B cell (primary cell): ENCODE results near the gene PDZD2. TPM values are rescaled to one million over a fixed set of nuclear protein-coding genes. Genes with fewer than 3 reads are reported as not detected.

Experiments used
- ATAC-seq: fragments of 200-7000 bp; cut with Tn5 transposase; one replicate; pipeline ENCODE4 v1.10.0; 2021; ENCODE audit warnings: low read depth, mild to moderate bottlenecking, moderate number of reproducible peaks, moderate library complexity
- CTCF ChIA-PET: fragments of 350-600 bp; sonication (Branson Sonifier 250); formaldehyde crosslinking; loops from one replicate; lab custom pipeline; 2021; ENCODE audit warnings: antibody characterized with exemption, inconsistent platforms; lab: Charles Lee
- POLR2A ChIA-PET: fragments of 350-600 bp; sonication (Branson Sonifier 250); formaldehyde crosslinking; loops from one replicate; lab custom pipeline; 2021; ENCODE audit warnings: antibody characterized with exemption; lab: Charles Lee
- DNase-seq: peaks from one replicate; pipeline ENCODE4 v3.0.0; 2013
- H2AFZ ChIP-seq: 2 replicates; pipeline ENCODE4 v1.6.1; 2012; ENCODE audit warnings: mild to moderate bottlenecking, low read depth, low read length; ENCODE audit not compliant: insufficient read depth, poor library complexity, severe bottlenecking
- H3K27ac ChIP-seq, 2 donors: 1 replicate in 1 of 2; 2 replicates in 1 of 2; pipeline ENCODE4 v1.5.1; 2012 to 2013; ENCODE audit warnings: low read length in 2 of 2, mild to moderate bottlenecking in 2 of 2, moderate library complexity in 1 of 2
- H3K27me3 ChIP-seq, 4 experiments: fragments of 200-600 bp in 1 of 4; sonication (generic) in 1 of 4; replicated peaks in 1 of 4; 1 replicate in 2 of 4; 2 replicates in 2 of 4; pipeline versions ENCODE4 v1.6.1 to v1.7.0; 2013 to 2016; ENCODE audit warnings: low read length in 3 of 4, mild to moderate bottlenecking in 2 of 4, mixed read lengths in 1 of 4, moderate library complexity in 1 of 4; ENCODE audit not compliant: insufficient read depth in 4 of 4, control insufficient read depth in 3 of 4; ENCODE audit errors: control extremely low read depth in 1 of 4
- H3K36me3 ChIP-seq, 2 experiments: replicated peaks in 1 of 2; 1 replicate in 1 of 2; 2 replicates in 1 of 2; pipeline versions ENCODE4 v1.6.1 to v1.7.1; 2013; ENCODE audit warnings: low read length in 1 of 2; ENCODE audit not compliant: insufficient read depth in 2 of 2, control insufficient read depth in 1 of 2; ENCODE audit errors: control extremely low read depth in 1 of 2, extremely low read depth in 1 of 2
- H3K4me1 ChIP-seq, 2 donors: fragments of 200-600 bp in 1 of 2; sonication (generic) in 1 of 2; 1 replicate in 1 of 2; 2 replicates in 1 of 2; pipeline versions ENCODE4 v1.5.1 to v1.6.1; 2013 to 2017; ENCODE audit warnings: low read length in 2 of 2; ENCODE audit not compliant: control insufficient read depth in 2 of 2, insufficient read depth in 2 of 2
- H3K4me2 ChIP-seq: replicated peaks from 2 replicates; pipeline ENCODE3; 2012; ENCODE audit warnings: mild to moderate bottlenecking, low read depth, low read length; ENCODE audit not compliant: poor library complexity, severe bottlenecking
- H3K4me3 ChIP-seq, 5 experiments: fragments of 200-600 bp in 1 of 5; sonication (generic) in 1 of 5; 1 replicate in 3 of 5; 2 replicates in 2 of 5; pipeline versions ENCODE4 v1.5.1 to v1.7.0; 2011 to 2016; ENCODE audit warnings: low read length in 4 of 5, mild to moderate bottlenecking in 4 of 5, low read depth in 2 of 5, control low read depth in 1 of 5, moderate library complexity in 1 of 5; ENCODE audit not compliant: insufficient read depth in 1 of 5; ENCODE audit errors: control extremely low read depth in 1 of 5, extremely low read depth in 1 of 5
- H3K79me2 ChIP-seq: fragments of 200-600 bp; sonication (generic); one replicate; pipeline ENCODE4 v1.6.0; 2016; ENCODE audit warnings: low read length; ENCODE audit not compliant: control insufficient read depth, insufficient read depth
- H3K9ac ChIP-seq: fragments of 200-600 bp; sonication (generic); 2 replicates; pipeline ENCODE4 v1.6.1; 2017; ENCODE audit warnings: mild to moderate bottlenecking, low read length, moderate library complexity
- H3K9me3 ChIP-seq, 3 donors: one replicate each; pipeline versions ENCODE4 v1.6.1 to v1.7.1; 2013; ENCODE audit warnings: low read length in 2 of 3; ENCODE audit not compliant: control insufficient read depth in 2 of 3, insufficient read depth in 1 of 3; ENCODE audit errors: control extremely low read depth in 1 of 3
- H4K20me1 ChIP-seq: 2 replicates; pipeline ENCODE4 v1.6.0; 2012; ENCODE audit warnings: mild to moderate bottlenecking, low read length; ENCODE audit not compliant: insufficient read depth, control insufficient read depth, poor library complexity, severe bottlenecking
- H3K27ac Mint-ChIP-seq: one replicate; pipeline ENCODE4 v1.8.0; 2021; ENCODE audit warnings: mixed read lengths
- H3K27me3 Mint-ChIP-seq: one replicate; pipeline ENCODE4 v1.8.0; 2021; ENCODE audit warnings: mixed read lengths
- H3K4me1 Mint-ChIP-seq: one replicate; pipeline ENCODE4 v1.8.0; 2021; ENCODE audit warnings: mixed read lengths
- H3K4me3 Mint-ChIP-seq: one replicate; pipeline ENCODE4 v1.8.0; 2021; ENCODE audit warnings: mixed read lengths
- H3K9me3 Mint-ChIP-seq: one replicate; pipeline ENCODE4 v1.8.0; 2022; ENCODE audit warnings: mixed read lengths; ENCODE audit not compliant: insufficient read depth
- EZH2 ChIP-seq: IDR thresholded peaks from 2 replicates; pipeline ENCODE4 v1.6.1; 2012; ENCODE audit warnings: borderline replicate concordance, low read depth, mild to moderate bottlenecking, moderate library complexity, low read length; ENCODE audit not compliant: insufficient read depth, poor library complexity, severe bottlenecking
- whole genome bisulfite sequencing: methylation state at CpG from one replicate; pipeline ENCODE4 v1.1.5; 2013; ENCODE audit warnings: missing lambda C conversion rate; ENCODE audit not compliant: insufficient coverage; 5-methylcytosine and 5-hydroxymethylcytosine counted together
- intact Hi-C: fragments of 100-400 bp; cut with micrococcal nuclease; formaldehyde crosslinking; loops from one replicate; pipeline ENCODE4 v1.10.0; 2022
- polyA plus RNA-seq: library from polyadenylated mRNA; depleted of rRNA; stranded (reverse); fragments of >200 nt; gene quantifications from 2 replicates; pipeline ENCODE4 v1.2.3, GENCODE V29; 2012
- total RNA-seq, 2 donors: library from RNA; stranded (reverse); fragments of 120-200 nt in 1 of 2; gene quantifications; 1 replicate in 1 of 2; 2 replicates in 1 of 2; pipeline versions ENCODE4 v1.2.3 to v1.2.4, GENCODE V29; 2013 to 2022
- TF ChIP-seq, protein P1 (sequence below): fragments of 200-600 bp; IDR thresholded peaks from one replicate; pipeline ENCODE4 v1.8.0; 2022; ENCODE audit warnings: antibody characterized with exemption, mild to moderate bottlenecking

The PDZD2 gene
- total and polyA plus RNA-seq, 2 donors (not counting 1 experiment from before 2014, with no cell fraction given) = not detected

DNA sequence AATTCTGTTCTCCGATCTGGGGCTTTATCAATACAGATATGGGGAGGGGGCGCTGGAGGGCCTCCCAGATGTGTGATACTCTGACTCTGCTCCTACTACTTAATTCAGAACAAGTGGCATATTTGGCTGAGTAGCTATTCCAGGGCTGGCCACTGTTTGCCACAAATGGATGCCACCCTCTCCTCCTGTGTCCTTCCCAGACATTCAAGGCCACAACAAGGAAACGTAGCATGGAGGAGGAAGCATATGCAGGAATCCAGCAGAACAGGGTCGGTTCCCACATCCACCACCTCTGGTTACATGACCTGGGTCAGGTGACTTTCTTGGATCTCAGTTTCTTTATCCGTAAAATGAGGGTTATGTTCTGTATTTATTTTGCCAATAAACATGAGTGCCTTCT is 404.2 kb downstream of the PDZD2 start:
- ATAC-seq = no peak
- POLR2A ChIA-PET = no interaction called here
- Histone ChIP-seq H3K9ac (no peak overlapping the region), H4K20me1 (no peaks in the 10 kb centered on the region), H3K4me1 (no peaks in the 10 kb centered on the region), H3K4me3 (no peak overlapping the region), H3K27me3 (no peaks in the 10 kb centered on the region), H3K79me2 (no peaks in the 10 kb centered on the region), H3K27ac (no peak overlapping the region), H3K36me3 (no peaks in the 10 kb centered on the region), H2AFZ (no peak overlapping the region), H3K9me3 (peaks cover 0 to 15% (median 0%) of the 10 kb centered on the region in 3 donors), H3K4me2 (no peak overlapping the region)
- no peak for DNase-seq
- H3K4me1 Mint-ChIP-seq = no peaks in the 10 kb centered on the region
- no peak overlapping the region for H3K27ac Mint-ChIP-seq
- H3K9me3 Mint-ChIP-seq = no peaks in the 10 kb centered on the region
- CTCF ChIA-PET = no interaction called here
- no peaks in the 10 kb centered on the region for H3K27me3 Mint-ChIP-seq
- intact Hi-C loops = no loop called here
- H3K4me3 Mint-ChIP-seq = no peak overlapping the region
- 84% methylated on average over 3 of the region's 5 CpGs for WGBS
- TF ChIP-seq EZH2 = no peak
- TF ChIP-seq, protein P1, sequence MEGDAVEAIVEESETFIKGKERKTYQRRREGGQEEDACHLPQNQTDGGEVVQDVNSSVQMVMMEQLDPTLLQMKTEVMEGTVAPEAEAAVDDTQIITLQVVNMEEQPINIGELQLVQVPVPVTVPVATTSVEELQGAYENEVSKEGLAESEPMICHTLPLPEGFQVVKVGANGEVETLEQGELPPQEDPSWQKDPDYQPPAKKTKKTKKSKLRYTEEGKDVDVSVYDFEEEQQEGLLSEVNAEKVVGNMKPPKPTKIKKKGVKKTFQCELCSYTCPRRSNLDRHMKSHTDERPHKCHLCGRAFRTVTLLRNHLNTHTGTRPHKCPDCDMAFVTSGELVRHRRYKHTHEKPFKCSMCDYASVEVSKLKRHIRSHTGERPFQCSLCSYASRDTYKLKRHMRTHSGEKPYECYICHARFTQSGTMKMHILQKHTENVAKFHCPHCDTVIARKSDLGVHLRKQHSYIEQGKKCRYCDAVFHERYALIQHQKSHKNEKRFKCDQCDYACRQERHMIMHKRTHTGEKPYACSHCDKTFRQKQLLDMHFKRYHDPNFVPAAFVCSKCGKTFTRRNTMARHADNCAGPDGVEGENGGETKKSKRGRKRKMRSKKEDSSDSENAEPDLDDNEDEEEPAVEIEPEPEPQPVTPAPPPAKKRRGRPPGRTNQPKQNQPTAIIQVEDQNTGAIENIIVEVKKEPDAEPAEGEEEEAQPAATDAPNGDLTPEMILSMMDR = no peak

GRCh38 chr5:32044434-32044833 is 405.5 kb downstream of the PDZD2 start:
- no peak overlapping the region for H3K9ac ChIP-seq
- Mint-ChIP-seq H3K9me3 (no peaks in the 10 kb centered on the region), H3K4me1 (no peaks in the 10 kb centered on the region), H3K27ac (no peak overlapping the region), H3K27me3 (no peaks in the 10 kb centered on the region), H3K4me3 (no peak overlapping the region)
- no peak for DNase-seq
- no peak overlapping the region for H3K27ac ChIP-seq
- H3K9me3 ChIP-seq = peaks cover 0 to 15% (median 0%) of the 10 kb centered on the region in 3 donors
- no peak overlapping the region for H3K4me2 ChIP-seq
- CTCF ChIA-PET = no interaction called here
- POLR2A ChIA-PET = no interaction called here
- ATAC-seq = no peak
- no peaks in the 10 kb centered on the region for H3K4me1 ChIP-seq
- no peaks in the 10 kb centered on the region for H3K27me3 ChIP-seq
- intact Hi-C loops = no loop called here
- no peaks in the 10 kb centered on the region for H3K79me2 ChIP-seq
- 94% methylated on average over 6 of the region's 7 CpGs for WGBS
- no peak overlapping the region for H3K4me3 ChIP-seq
- TF ChIP-seq EZH2 = no peak
- TF ChIP-seq, protein P1 = no peak
- no peak overlapping the region for H2AFZ ChIP-seq
- no peaks in the 10 kb centered on the region for H3K36me3 ChIP-seq
- no peaks in the 10 kb centered on the region for H4K20me1 ChIP-seq
